Measurements from ENCODE around the gene ZNF680.
A peak's percentile ranks its signal among the peaks of the same experiment; 100 is the strongest.

ZNF680 gene

DNA sequence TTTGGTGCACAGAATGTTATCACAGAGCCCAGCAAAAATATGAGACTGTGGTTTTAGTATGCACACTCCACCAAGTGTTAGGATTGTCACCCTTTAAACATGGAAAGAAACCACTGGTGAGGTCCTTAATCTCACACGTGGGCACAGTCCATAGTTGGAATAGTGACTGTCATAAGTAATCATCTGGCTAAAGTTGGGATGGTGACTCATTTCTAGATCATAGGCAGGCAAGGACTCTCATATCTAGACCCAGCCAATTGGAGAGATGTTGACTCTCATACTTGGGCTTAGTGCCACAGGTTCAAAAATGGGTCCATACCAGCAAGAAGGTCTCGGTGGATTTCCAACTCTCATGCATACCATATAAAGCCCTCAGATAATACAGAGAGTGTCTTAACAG lies 39.6 kb upstream of the ZNF680 start:
- TF ChIP-seq EZH2 (IDR thresholded peaks at IDR 0.05; ENCODE audit: borderline replicate concordance, low read length), result no peak
- TF ChIP-seq, protein P1, sequence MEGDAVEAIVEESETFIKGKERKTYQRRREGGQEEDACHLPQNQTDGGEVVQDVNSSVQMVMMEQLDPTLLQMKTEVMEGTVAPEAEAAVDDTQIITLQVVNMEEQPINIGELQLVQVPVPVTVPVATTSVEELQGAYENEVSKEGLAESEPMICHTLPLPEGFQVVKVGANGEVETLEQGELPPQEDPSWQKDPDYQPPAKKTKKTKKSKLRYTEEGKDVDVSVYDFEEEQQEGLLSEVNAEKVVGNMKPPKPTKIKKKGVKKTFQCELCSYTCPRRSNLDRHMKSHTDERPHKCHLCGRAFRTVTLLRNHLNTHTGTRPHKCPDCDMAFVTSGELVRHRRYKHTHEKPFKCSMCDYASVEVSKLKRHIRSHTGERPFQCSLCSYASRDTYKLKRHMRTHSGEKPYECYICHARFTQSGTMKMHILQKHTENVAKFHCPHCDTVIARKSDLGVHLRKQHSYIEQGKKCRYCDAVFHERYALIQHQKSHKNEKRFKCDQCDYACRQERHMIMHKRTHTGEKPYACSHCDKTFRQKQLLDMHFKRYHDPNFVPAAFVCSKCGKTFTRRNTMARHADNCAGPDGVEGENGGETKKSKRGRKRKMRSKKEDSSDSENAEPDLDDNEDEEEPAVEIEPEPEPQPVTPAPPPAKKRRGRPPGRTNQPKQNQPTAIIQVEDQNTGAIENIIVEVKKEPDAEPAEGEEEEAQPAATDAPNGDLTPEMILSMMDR (IDR thresholded peaks at IDR 0.05; ENCODE audit: low read length), result no peak

DNA sequence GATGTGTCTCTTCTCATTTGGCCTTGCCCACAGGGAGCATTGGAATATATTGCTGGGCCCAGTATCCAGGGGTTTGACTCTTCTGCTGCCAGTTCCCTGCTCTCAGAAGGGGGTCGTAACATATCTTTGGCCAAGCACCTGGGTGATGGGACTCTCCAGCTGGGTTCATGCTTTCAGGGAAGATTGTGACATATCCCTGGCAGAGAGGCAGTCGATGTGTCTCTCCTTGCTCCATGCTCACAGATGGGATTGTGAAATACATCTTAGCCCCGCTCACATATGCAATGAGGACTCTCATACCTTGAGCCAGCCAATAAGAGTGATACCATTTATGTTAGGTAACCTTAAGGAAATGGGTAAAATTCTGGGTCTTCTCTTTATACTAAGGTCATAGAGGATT lies 39.2 kb upstream of the ZNF680 start:
- no peak overlapping the region for H3K4me2 ChIP-seq (ENCODE audit: low read length)
- H3K27me3 ChIP-seq (ENCODE audit: insufficient read depth, low read length), result no peaks in the 10 kb centered on the region
- H3K9me3 ChIP-seq (ENCODE audit: low read length), result no peaks in the 10 kb centered on the region
- no peaks in the 10 kb centered on the region for H3F3A ChIP-seq (ENCODE audit: insufficient read depth, low read length)
- no peak overlapping the region for H3K4me3 ChIP-seq (ENCODE audit: low read depth, low read length, poor library complexity, severe bottlenecking)
- no peak overlapping the region for H3K9ac ChIP-seq (ENCODE audit: low read length)
- no peak overlapping the region for H2AFZ ChIP-seq (ENCODE audit: low read length)
- TF ChIP-seq EZH2 (IDR thresholded peaks at IDR 0.05; ENCODE audit: borderline replicate concordance, low read length), result no peak
- TF ChIP-seq, protein P1 (IDR thresholded peaks at IDR 0.05; ENCODE audit: low read length), result no peak
- no peaks in the 10 kb centered on the region for H3K36me3 ChIP-seq (ENCODE audit: insufficient read depth, low read length)
- no peaks in the 10 kb centered on the region for H3K4me1 ChIP-seq (ENCODE audit: insufficient read depth, low read length, severe bottlenecking)
- H4K20me1 ChIP-seq (ENCODE audit: insufficient read depth, low read length), result no peaks in the 10 kb centered on the region
- H3K9me2 ChIP-seq (ENCODE audit: low read depth, low read length), result no peaks in the 10 kb centered on the region
- no peaks in the 10 kb centered on the region for H3K79me2 ChIP-seq (ENCODE audit: insufficient read depth, low read length)
- H3K27ac ChIP-seq (ENCODE audit: low read depth, low read length, poor library complexity, severe bottlenecking), result no peak overlapping the region

More for the DNA sequence above, 39.6 kb upstream of the ZNF680 start:
- no peak overlapping the region for H3K4me3 ChIP-seq (ENCODE audit: low read depth, low read length, poor library complexity, severe bottlenecking)
- H3K9me2 ChIP-seq (ENCODE audit: low read depth, low read length), result no peaks in the 10 kb centered on the region
- H3K9me3 ChIP-seq (ENCODE audit: low read length), result no peaks in the 10 kb centered on the region
- H3K27ac ChIP-seq (ENCODE audit: low read depth, low read length, poor library complexity, severe bottlenecking), result no peak overlapping the region
- H3K9ac ChIP-seq (ENCODE audit: low read length), result no peak overlapping the region
- H3K36me3 ChIP-seq (ENCODE audit: insufficient read depth, low read length), result no peaks in the 10 kb centered on the region
- no peaks in the 10 kb centered on the region for H3K27me3 ChIP-seq (ENCODE audit: insufficient read depth, low read length)
- no peaks in the 10 kb centered on the region for H3K4me1 ChIP-seq (ENCODE audit: insufficient read depth, low read length, severe bottlenecking)
- H4K20me1 ChIP-seq (ENCODE audit: insufficient read depth, low read length), result no peaks in the 10 kb centered on the region
- H2AFZ ChIP-seq (ENCODE audit: low read length), result no peak overlapping the region
- H3K79me2 ChIP-seq (ENCODE audit: insufficient read depth, low read length), result no peaks in the 10 kb centered on the region
- no peaks in the 10 kb centered on the region for H3F3A ChIP-seq (ENCODE audit: insufficient read depth, low read length)
- no peak overlapping the region for H3K4me2 ChIP-seq (ENCODE audit: low read length)

DNA sequence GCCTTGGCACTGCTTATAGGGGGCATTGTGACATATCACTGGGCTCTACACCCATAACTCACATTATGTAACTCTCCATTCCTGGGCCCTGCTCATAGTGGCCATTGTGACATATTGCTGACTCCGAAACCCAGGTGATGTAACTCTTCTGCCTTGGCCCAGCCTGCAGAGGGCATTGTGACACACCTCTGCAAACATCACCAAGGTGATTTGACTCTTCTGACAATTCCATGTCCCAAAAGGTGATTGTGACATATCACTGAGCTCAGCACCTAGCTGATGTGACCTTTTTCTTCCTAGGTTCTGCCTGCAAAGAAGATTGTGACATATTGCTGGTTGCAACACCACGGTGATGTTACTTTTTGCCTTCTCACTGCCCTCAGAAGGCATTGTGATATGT lies 36.5 kb upstream of the ZNF680 start:
- TF ChIP-seq, protein P1 (IDR thresholded peaks at IDR 0.05; ENCODE audit: low read length), result peak; percentile 45; the same call in 1 of the 2 replicates
- no peak for TF ChIP-seq EZH2 (IDR thresholded peaks at IDR 0.05; ENCODE audit: borderline replicate concordance, low read length)
- Histone ChIP-seq H3K4me2 (ENCODE audit: low read length) (no peak overlapping the region), H3K9me3 (ENCODE audit: low read length) (no peaks in the 10 kb centered on the region), H3K9me2 (ENCODE audit: low read depth, low read length) (no peaks in the 10 kb centered on the region), H3K27ac (ENCODE audit: low read depth, low read length, poor library complexity, severe bottlenecking) (no peak overlapping the region), H3K4me3 (ENCODE audit: low read depth, low read length, poor library complexity, severe bottlenecking) (no peak overlapping the region), H4K20me1 (ENCODE audit: insufficient read depth, low read length) (no peaks in the 10 kb centered on the region), H3K27me3 (ENCODE audit: insufficient read depth, low read length) (no peaks in the 10 kb centered on the region), H3K4me1 (ENCODE audit: insufficient read depth, low read length, severe bottlenecking) (no peaks in the 10 kb centered on the region), H3F3A (ENCODE audit: insufficient read depth, low read length) (no peaks in the 10 kb centered on the region), H2AFZ (ENCODE audit: low read length) (no peak overlapping the region), H3K36me3 (ENCODE audit: insufficient read depth, low read length) (no peaks in the 10 kb centered on the region), H3K9ac (ENCODE audit: low read length) (no peak overlapping the region), H3K79me2 (ENCODE audit: insufficient read depth, low read length) (no peaks in the 10 kb centered on the region)

All from OCI-LY1 (cell line).